Skeletal muscle cell (primary cell): Measurements from ENCODE around the gene USP5.

Source experiments
- DNase-seq: peaks from one replicate; pipeline ENCODE4 v3.0.0-alpha.2; 2010; ENCODE audit warnings: low read depth
- H3K4me3 ChIP-seq: 2 replicates; pipeline ENCODE4 v1.5.1; 2011; ENCODE audit warnings: low read depth, mild to moderate bottlenecking, control low read depth, low read length, moderate library complexity

Gene USP5

GRCh38 chr12:6825398-6826124 is 26.4 kb upstream of the USP5 start:
- peak; percentile 56 for DNase-seq
- peak overlapping the region; percentile 42 for H3K4me3 ChIP-seq

GRCh38 chr12:6826125-6826733 is 25.7 kb upstream of the USP5 start:
- no peak for DNase-seq

GRCh38 chr12:6826734-6827436 is 25.1 kb upstream of the USP5 start:
- no peak overlapping the region for H3K4me3 ChIP-seq
- no peak for DNase-seq

More at GRCh38 chr12:6826125-6826733, 25.7 kb upstream of the USP5 start:
- no peak overlapping the region for H3K4me3 ChIP-seq

GRCh38 chr12:6827437-6827911 is 24.5 kb upstream of the USP5 start:
- H3K4me3 ChIP-seq: peak overlapping the region; percentile 31
- peak; percentile 62 for DNase-seq

- peak within 1 kb of the TSS; percentile 97 for H3K4me3 ChIP-seq
- no peak for DNase-seq
Observed at GRCh38 chr12:6827982-6828780, 23.8 kb upstream of the USP5 start, which contains the start of gene P3H3. TSS of gene P3H3 (plus strand) at chr12:6828407. CDS start at chr12:6828441, 34 bp downstream.

GRCh38 chr12:6828781-6829535 is 23.0 kb upstream of the USP5 start:
- H3K4me3 ChIP-seq: peak overlapping the region; percentile 97
- no peak for DNase-seq

GRCh38 chr12:6829536-6830220 is 22.3 kb upstream of the USP5 start:
- H3K4me3 ChIP-seq: peak overlapping the region; percentile 97
- DNase-seq: no peak

- no peak for DNase-seq
- H3K4me3 ChIP-seq: peak overlapping the region; percentile 97
Observed at GRCh38 chr12:6830286-6830890, 21.6 kb upstream of the USP5 start.

- no peak for DNase-seq
- H3K4me3 ChIP-seq: no peak overlapping the region
Observed at GRCh38 chr12:6830999-6831398, 21.0 kb upstream of the USP5 start.

- no peak for DNase-seq
- no peak overlapping the region for H3K4me3 ChIP-seq
Observed at GRCh38 chr12:6831450-6831995, 20.4 kb upstream of the USP5 start.

GRCh38 chr12:6832125-6832524 is 19.8 kb upstream of the USP5 start:
- H3K4me3 ChIP-seq: no peak overlapping the region
- no peak for DNase-seq

GRCh38 chr12:6833189-6833890 is 18.6 kb upstream of the USP5 start:
- H3K4me3 ChIP-seq: no peak overlapping the region
- DNase-seq: no peak

- no peak for DNase-seq
- H3K4me3 ChIP-seq: no peak overlapping the region
Observed at GRCh38 chr12:6834254-6834653, 17.7 kb upstream of the USP5 start.

GRCh38 chr12:6834873-6835272 is 17.1 kb upstream of the USP5 start:
- H3K4me3 ChIP-seq: no peak overlapping the region
- no peak for DNase-seq

- DNase-seq: no peak
- H3K4me3 ChIP-seq: no peak overlapping the region
Observed at GRCh38 chr12:6836851-6837250, 15.1 kb upstream of the USP5 start.

GRCh38 chr12:6837370-6838060 is 14.4 kb upstream of the USP5 start:
- H3K4me3 ChIP-seq: no peak overlapping the region
- no peak for DNase-seq

- H3K4me3 ChIP-seq: no peak overlapping the region
- DNase-seq: no peak
Observed at GRCh38 chr12:6838854-6839253, 13.1 kb upstream of the USP5 start.
